BE2C (cell line): ENCODE data around the gene BOK.
A peak's percentile ranks its signal among the peaks of the same experiment; 100 is the strongest.

Experiments used
- DNase-seq: peaks from one replicate; pipeline ENCODE4 v3.0.0-alpha.2; 2020
- H3K27me3 ChIP-seq: fragments of 250-450 bp; sonication (Bioruptor Pico); 2 replicates; pipeline ENCODE4 v1.5.1; 2020; ENCODE audit warnings: mild to moderate bottlenecking
- H3K36me3 ChIP-seq: fragments of 250-450 bp; sonication (Bioruptor Pico); 2 replicates; pipeline ENCODE4 v1.5.1; 2020; ENCODE audit warnings: mild to moderate bottlenecking
- H3K4me1 ChIP-seq: fragments of 250-450 bp; sonication (Bioruptor Pico); 2 replicates; pipeline ENCODE4 v1.5.1; 2020
- H3K4me3 ChIP-seq: 2 replicates; pipeline ENCODE4 v1.5.1; 2011; ENCODE audit warnings: low read depth, low read length
- H3K9me3 ChIP-seq: fragments of 250-450 bp; sonication (Bioruptor Pico); 2 replicates; pipeline ENCODE4 v1.5.1; 2020
- TF ChIP-seq, protein P1 (sequence below): IDR thresholded peaks from 2 replicates; pipeline ENCODE4 v1.5.1; 2012; ENCODE audit warnings: mild to moderate bottlenecking, low read depth, low read length

The BOK gene

GRCh38 chr2:241615041-241615440 is 56.5 kb downstream of the BOK start:
- peaks cover 20% of the 10 kb centered on the region for H3K4me1 ChIP-seq

GRCh38 chr2:241615522-241616052 is 57.0 kb downstream of the BOK start:
- no peaks in the 10 kb centered on the region for H3K27me3 ChIP-seq
- H3K4me3 ChIP-seq = no peak overlapping the region
- DNase-seq = no peak
- H3K9me3 ChIP-seq = no peaks in the 10 kb centered on the region
- H3K36me3 ChIP-seq = peaks cover 16% of the 10 kb centered on the region
- TF ChIP-seq, protein P1, sequence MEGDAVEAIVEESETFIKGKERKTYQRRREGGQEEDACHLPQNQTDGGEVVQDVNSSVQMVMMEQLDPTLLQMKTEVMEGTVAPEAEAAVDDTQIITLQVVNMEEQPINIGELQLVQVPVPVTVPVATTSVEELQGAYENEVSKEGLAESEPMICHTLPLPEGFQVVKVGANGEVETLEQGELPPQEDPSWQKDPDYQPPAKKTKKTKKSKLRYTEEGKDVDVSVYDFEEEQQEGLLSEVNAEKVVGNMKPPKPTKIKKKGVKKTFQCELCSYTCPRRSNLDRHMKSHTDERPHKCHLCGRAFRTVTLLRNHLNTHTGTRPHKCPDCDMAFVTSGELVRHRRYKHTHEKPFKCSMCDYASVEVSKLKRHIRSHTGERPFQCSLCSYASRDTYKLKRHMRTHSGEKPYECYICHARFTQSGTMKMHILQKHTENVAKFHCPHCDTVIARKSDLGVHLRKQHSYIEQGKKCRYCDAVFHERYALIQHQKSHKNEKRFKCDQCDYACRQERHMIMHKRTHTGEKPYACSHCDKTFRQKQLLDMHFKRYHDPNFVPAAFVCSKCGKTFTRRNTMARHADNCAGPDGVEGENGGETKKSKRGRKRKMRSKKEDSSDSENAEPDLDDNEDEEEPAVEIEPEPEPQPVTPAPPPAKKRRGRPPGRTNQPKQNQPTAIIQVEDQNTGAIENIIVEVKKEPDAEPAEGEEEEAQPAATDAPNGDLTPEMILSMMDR = no peak
- peaks cover 18% of the 10 kb centered on the region for H3K4me1 ChIP-seq

More at GRCh38 chr2:241615041-241615440, 56.5 kb downstream of the BOK start:
- no peak for DNase-seq
- Histone ChIP-seq H3K27me3 (no peaks in the 10 kb centered on the region), H3K9me3 (no peaks in the 10 kb centered on the region), H3K36me3 (peaks cover 16% of the 10 kb centered on the region), H3K4me3 (no peak overlapping the region)
- TF ChIP-seq, protein P1 = no peak

DNA sequence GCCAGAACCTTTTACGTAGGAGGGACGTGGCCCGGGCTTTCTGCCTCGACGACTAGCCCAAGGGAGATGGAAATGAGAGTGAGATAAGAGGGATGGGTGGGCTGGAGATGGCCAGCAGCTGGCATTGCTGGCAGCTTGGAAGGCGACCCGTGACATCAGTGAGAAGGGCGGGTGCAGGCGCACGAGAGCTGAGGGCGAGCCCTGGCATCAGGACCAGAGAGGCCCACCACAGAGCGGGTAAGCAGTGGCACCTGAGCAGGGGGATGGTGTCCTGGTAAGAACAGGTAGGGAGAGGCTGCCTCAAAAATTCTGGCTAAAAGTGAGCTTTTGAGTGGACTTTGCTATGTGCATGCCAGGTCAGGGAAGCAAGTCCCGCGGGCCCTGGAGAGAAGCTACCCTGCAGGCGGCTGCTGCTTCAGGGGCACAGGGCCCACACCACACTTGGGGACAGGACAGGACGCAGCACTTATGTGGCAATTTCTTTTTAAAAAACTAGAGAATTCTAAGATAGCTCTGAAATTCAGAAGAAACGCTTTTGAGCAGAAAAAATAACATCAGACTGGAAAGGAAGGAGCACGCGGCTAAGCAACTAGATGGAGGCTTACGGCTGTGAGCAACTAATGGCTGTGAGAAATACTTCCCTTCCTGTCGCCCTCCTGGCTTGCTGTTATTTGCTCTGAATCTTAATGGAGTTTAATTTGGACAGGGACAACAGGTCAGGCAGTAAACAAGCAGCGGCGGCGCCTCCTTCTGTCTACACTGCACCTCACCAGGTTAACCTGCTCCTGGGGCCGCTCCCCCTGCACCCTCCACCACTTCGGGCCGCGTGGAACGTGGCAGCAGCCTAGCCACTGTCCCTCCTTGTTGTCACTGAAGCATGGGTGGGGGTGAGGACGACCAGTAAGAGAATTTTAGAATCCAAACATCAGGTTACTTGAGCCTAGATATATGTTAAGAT is 57.9 kb downstream of the BOK start:
- TF ChIP-seq, protein P1 = no peak
- Histone ChIP-seq H3K9me3 (no peaks in the 10 kb centered on the region), H3K36me3 (peaks cover 22% of the 10 kb centered on the region), H3K4me1 (peaks cover 17% of the 10 kb centered on the region), H3K27me3 (no peaks in the 10 kb centered on the region), H3K4me3 (no peak overlapping the region)
- no peak for DNase-seq

- DNase-seq = peak; percentile 78
- Histone ChIP-seq H3K36me3 (peaks cover 22% of the 10 kb centered on the region), H3K9me3 (no peaks in the 10 kb centered on the region), H3K4me3 (peak overlapping the region; percentile 56), H3K27me3 (no peaks in the 10 kb centered on the region), H3K4me1 (peaks cover 17% of the 10 kb centered on the region)
- TF ChIP-seq, protein P1 = no peak
These were observed 59.0 kb downstream of the BOK start for GRCh38 chr2:241617431-241618154.

DNA sequence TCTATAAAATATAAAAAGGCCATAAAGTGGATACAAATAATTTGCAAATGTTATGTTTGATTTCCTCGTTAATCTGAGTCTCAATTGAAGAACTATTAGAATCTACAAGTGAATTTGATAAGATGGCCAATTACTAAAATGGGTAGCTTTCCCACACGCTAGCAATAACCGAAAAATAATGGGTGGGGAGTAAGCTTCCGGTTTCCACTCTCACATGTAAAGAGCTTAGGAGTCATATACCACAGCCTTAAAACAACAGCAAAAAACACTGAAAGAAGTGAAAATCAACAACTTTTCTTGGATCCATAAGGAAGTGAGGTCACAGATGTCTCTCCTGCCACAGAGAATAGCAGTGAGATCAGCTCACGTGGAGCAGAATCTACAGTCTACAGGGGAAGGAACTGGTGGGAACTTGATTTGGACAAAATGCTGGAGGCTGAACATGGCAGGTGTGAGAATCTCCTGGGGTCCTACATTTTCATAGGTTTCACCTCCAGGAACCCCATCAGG is 59.8 kb downstream of the BOK start:
- H3K4me3 ChIP-seq = no peak overlapping the region; the same call in 1 of the 2 replicates
- TF ChIP-seq, protein P1 = no peak

More for the DNA sequence above, 59.8 kb downstream of the BOK start:
- DNase-seq = no peak
- peaks cover 17% of the 10 kb centered on the region for H3K4me1 ChIP-seq
- no peaks in the 10 kb centered on the region for H3K27me3 ChIP-seq
- peaks cover 22% of the 10 kb centered on the region for H3K36me3 ChIP-seq
- H3K9me3 ChIP-seq = no peaks in the 10 kb centered on the region
